ENCODE measurements around the gene LRRTM2.

- TF ChIP-seq CTCF (IDR thresholded peaks at IDR 0.05) (no peak), POLR2A (IDR thresholded peaks at IDR 0.05) (no peak)
Observed at GRCh38 chr5:138898299-138898698, 23.2 kb upstream of the LRRTM2 start.

All from uterus (tissue), 2 donors.